DOHH2 (cell line): ENCODE measurements around the gene TCEAL7.

Experiments
- H3F3A ChIP-seq: fragments of 200-600 bp; sonication (generic), shearing (Covaris generic); 2 replicates; pipeline ENCODE4 v1.6.0; 2016; ENCODE audit warnings: antibody characterized with exemption, mild to moderate bottlenecking; ENCODE audit not compliant: control insufficient read depth, insufficient read depth
- H3K27ac ChIP-seq: fragments of 200-600 bp; sonication (generic); 2 replicates; pipeline ENCODE4 v1.5.1; 2014; ENCODE audit warnings: low read depth, mild to moderate bottlenecking, low read length, moderate library complexity
- H3K27me3 ChIP-seq: fragments of 200-600 bp; sonication (generic); 2 replicates; pipeline ENCODE4 v1.6.1; 2014; ENCODE audit warnings: mild to moderate bottlenecking, low read length, mixed read lengths; ENCODE audit not compliant: control insufficient read depth
- H3K36me3 ChIP-seq: fragments of 200-600 bp; sonication (generic); 2 replicates; pipeline ENCODE4 v1.6.1; 2014; ENCODE audit warnings: mild to moderate bottlenecking, low read length, moderate library complexity, mixed read lengths; ENCODE audit not compliant: control insufficient read depth
- H3K4me1 ChIP-seq: fragments of 200-600 bp; sonication (generic); 2 replicates; pipeline ENCODE4 v1.6.1; 2014; ENCODE audit warnings: mild to moderate bottlenecking, low read length, mixed read lengths; ENCODE audit not compliant: control insufficient read depth
- H3K4me2 ChIP-seq: fragments of 200-600 bp; sonication (generic); 2 replicates; pipeline ENCODE4 v1.6.0; 2014; ENCODE audit warnings: mild to moderate bottlenecking, low read length, moderate library complexity
- H3K4me3 ChIP-seq: fragments of 200-600 bp; sonication (generic); 2 replicates; pipeline ENCODE4 v1.5.1; 2014; ENCODE audit warnings: mild to moderate bottlenecking, low read length, mixed read lengths
- H3K79me2 ChIP-seq: fragments of 200-600 bp; sonication (generic); 2 replicates; pipeline ENCODE4 v1.6.1; 2014; ENCODE audit warnings: mild to moderate bottlenecking, low read length, mixed read lengths; ENCODE audit not compliant: control insufficient read depth
- H3K9me2 ChIP-seq: fragments of 200-600 bp; sonication (generic); replicated peaks from 2 replicates; pipeline ENCODE4 v1.6.1; 2014; ENCODE audit warnings: mild to moderate bottlenecking, low read length, mixed read lengths; ENCODE audit not compliant: control insufficient read depth
- H3K9me3 ChIP-seq: fragments of 200-600 bp; sonication (generic); 2 replicates; pipeline ENCODE4 v1.6.1; 2014; ENCODE audit warnings: antibody characterized with exemption, low read length, mixed read lengths; ENCODE audit not compliant: control insufficient read depth, insufficient read depth
- H4K20me1 ChIP-seq: fragments of 200-600 bp; sonication (generic); 2 replicates; pipeline ENCODE4 v1.6.0; 2014; ENCODE audit warnings: low read depth, mild to moderate bottlenecking, antibody characterized with exemption, low read length, moderate library complexity; ENCODE audit not compliant: control insufficient read depth, insufficient read depth
- EZH2phosphoT487 ChIP-seq: fragments of 200-600 bp; sonication (generic); IDR thresholded peaks from 2 replicates; pipeline ENCODE4 v1.6.1; 2017; ENCODE audit warnings: borderline replicate concordance, mild to moderate bottlenecking, antibody characterized with exemption, low read length, moderate library complexity, mixed read lengths
- TF ChIP-seq, protein P1 (sequence below): fragments of 200-600 bp; sonication (generic); IDR thresholded peaks from one replicate; pipeline ENCODE4 v1.5.1; 2014; ENCODE audit warnings: antibody characterized with exemption, mild to moderate bottlenecking, low read depth, low read length; ENCODE audit not compliant: poor library complexity, severe bottlenecking

Gene TCEAL7

DNA sequence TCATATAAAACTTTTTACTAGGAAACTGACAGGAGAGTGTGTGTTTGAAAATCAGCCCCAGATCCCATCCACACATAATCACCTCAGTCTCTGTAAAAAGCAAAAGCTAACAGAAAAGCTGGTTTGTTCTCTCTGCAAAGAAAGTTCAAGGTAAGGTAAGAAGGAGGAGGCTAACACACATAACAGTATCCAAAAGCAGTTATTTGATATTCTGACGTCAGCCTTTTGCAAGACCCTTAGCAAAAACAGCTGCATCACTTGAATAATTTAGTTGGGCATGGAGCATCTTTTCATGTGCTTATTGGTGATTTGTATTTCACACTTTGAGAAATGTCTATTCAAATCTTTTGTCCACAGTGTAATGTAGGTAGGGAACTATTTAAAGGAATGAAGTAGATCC is 31.8 kb downstream of the TCEAL7 start:
- peaks cover 7% of the 10 kb centered on the region; the same call in 1 of the 2 replicates for H3K27me3 ChIP-seq
- TF ChIP-seq, protein P1, sequence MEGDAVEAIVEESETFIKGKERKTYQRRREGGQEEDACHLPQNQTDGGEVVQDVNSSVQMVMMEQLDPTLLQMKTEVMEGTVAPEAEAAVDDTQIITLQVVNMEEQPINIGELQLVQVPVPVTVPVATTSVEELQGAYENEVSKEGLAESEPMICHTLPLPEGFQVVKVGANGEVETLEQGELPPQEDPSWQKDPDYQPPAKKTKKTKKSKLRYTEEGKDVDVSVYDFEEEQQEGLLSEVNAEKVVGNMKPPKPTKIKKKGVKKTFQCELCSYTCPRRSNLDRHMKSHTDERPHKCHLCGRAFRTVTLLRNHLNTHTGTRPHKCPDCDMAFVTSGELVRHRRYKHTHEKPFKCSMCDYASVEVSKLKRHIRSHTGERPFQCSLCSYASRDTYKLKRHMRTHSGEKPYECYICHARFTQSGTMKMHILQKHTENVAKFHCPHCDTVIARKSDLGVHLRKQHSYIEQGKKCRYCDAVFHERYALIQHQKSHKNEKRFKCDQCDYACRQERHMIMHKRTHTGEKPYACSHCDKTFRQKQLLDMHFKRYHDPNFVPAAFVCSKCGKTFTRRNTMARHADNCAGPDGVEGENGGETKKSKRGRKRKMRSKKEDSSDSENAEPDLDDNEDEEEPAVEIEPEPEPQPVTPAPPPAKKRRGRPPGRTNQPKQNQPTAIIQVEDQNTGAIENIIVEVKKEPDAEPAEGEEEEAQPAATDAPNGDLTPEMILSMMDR, result no peak
- TF ChIP-seq EZH2phosphoT487, result no peak
- H3K4me3 ChIP-seq, result no peak overlapping the region

DNA sequence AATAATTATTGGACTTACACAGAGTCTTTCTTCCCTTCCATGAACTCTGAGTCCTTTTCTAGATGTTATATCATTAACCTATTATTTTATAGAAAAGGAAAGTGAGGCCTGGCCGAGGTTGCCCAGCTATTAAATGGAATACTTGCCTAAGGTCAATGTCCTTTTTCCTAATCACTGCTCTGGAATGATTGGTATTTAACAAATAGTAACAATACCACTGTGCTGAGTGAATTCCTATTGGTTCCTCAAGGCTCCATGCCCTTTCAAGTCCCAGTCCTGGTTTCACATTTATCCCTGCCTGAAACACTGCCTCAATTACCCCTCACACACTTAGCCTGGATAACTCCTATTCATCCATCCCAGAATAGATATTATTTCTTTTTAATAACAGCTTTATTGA is 32.4 kb downstream of the TCEAL7 start:
- Histone ChIP-seq H3K79me2 (no peaks in the 10 kb centered on the region), H3K4me2 (no peak overlapping the region), H3K27ac (no peak overlapping the region), H3K27me3 (0 out of 2 replicates have a peak, but pooled peaks cover 3% of the 10 kb centered on the region), H3K36me3 (no peaks in the 10 kb centered on the region), H3K9me2 (no peaks in the 10 kb centered on the region), H4K20me1 (no peaks in the 10 kb centered on the region), H3K4me3 (no peak overlapping the region), H3F3A (no peaks in the 10 kb centered on the region), H3K4me1 (no peaks in the 10 kb centered on the region), H3K9me3 (no peaks in the 10 kb centered on the region)
- TF ChIP-seq, protein P1, result no peak
- no peak for TF ChIP-seq EZH2phosphoT487

More for the DNA sequence above, 31.8 kb downstream of the TCEAL7 start:
- no peak overlapping the region for H3K4me2 ChIP-seq
- no peak overlapping the region for H3K27ac ChIP-seq
- H4K20me1 ChIP-seq, result no peaks in the 10 kb centered on the region
- no peaks in the 10 kb centered on the region for H3K79me2 ChIP-seq
- H3K9me2 ChIP-seq, result no peaks in the 10 kb centered on the region
- H3F3A ChIP-seq, result no peaks in the 10 kb centered on the region
- no peaks in the 10 kb centered on the region for H3K4me1 ChIP-seq
- no peaks in the 10 kb centered on the region for H3K36me3 ChIP-seq
- H3K9me3 ChIP-seq, result no peaks in the 10 kb centered on the region

DNA sequence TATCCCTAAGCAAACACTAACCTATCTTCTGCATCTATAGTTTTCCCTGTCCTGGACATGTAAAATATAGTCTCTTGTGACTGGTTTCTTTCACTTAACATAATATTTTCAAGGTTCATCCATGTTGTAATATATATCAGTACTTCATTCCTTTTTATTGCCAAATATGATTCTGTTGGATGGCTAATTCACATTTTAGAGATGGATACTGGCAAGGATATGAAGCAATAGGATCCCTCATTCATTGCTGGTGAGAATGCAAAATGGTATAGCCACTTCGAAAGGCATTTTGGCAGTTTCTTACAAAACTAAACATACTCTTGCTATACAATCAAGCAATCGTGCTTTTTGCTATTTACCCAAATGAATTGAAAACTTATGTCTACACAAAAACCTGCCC is 33.0 kb downstream of the TCEAL7 start:
- Histone ChIP-seq H3F3A (no peaks in the 10 kb centered on the region), H4K20me1 (no peaks in the 10 kb centered on the region), H3K79me2 (no peaks in the 10 kb centered on the region), H3K4me2 (no peak overlapping the region), H3K36me3 (no peaks in the 10 kb centered on the region), H3K9me3 (no peaks in the 10 kb centered on the region), H3K27ac (no peak overlapping the region), H3K4me1 (no peaks in the 10 kb centered on the region), H3K27me3 (no peaks in the 10 kb centered on the region), H3K4me3 (no peak overlapping the region), H3K9me2 (no peaks in the 10 kb centered on the region)
- TF ChIP-seq, protein P1, result no peak
- TF ChIP-seq EZH2phosphoT487, result no peak

DNA sequence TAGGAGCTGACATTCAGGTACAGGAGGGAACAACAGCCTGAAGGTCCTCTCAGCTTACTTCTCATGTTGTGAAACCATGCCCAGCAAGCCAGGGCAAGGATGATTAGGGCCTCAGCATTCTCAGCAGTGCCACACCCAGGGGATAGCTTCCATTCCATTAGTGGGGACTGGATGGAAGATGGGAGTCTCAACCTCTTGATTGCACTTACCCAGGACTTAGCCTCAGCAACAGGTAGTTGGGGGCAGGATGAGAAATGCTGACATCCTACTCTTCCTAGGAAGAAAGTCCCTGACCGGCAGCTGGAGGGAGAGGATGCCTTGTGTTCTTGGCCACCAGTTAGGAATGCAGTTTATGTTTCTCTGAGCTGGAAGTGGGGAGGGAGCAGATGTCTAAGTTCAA is 37.5 kb downstream of the TCEAL7 start:
- no peaks in the 10 kb centered on the region for H3K9me3 ChIP-seq
- no peaks in the 10 kb centered on the region for H3F3A ChIP-seq
- H3K27me3 ChIP-seq, result no peaks in the 10 kb centered on the region
- H3K79me2 ChIP-seq, result no peaks in the 10 kb centered on the region
- no peaks in the 10 kb centered on the region for H3K9me2 ChIP-seq
- H3K36me3 ChIP-seq, result no peaks in the 10 kb centered on the region
- H3K4me2 ChIP-seq, result no peak overlapping the region
- no peak overlapping the region for H3K27ac ChIP-seq
- H3K4me1 ChIP-seq, result no peaks in the 10 kb centered on the region
- H4K20me1 ChIP-seq, result no peaks in the 10 kb centered on the region
- no peak overlapping the region for H3K4me3 ChIP-seq
- no peak for TF ChIP-seq EZH2phosphoT487
- TF ChIP-seq, protein P1, result no peak
